Measurements from ENCODE around the gene TIAM1.

Gene TIAM1

DNA sequence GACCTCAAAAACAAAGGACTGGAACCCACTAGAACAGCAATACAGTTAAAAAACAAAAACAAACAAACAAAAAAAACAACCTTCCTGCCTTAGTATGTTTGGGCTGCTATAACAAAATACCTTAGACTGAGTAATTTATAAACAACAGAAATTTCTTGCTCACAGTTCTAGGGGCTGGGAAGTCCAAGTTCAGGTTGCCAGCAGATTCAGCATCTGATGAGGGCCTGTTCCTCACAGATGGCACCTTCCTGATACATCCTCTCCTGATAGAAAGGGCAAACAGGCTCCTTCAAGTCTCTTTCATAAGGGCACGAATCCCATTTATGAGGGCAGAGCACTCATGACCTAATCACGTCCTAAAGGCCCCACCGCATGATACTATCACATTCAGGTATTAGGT is 55.9 kb downstream of the TIAM1 start:
- Histone ChIP-seq H3K9me3 (ENCODE audit: control insufficient read depth in 2 of 2, low read length in 2 of 2) (no peaks in the 10 kb centered on the region), H3K36me3 (ENCODE audit: control insufficient read depth in 2 of 2, insufficient read depth in 2 of 2, low read length in 2 of 2) (no peaks in the 10 kb centered on the region), H3K9ac (ENCODE audit: low read length in 2 of 2) (no peak overlapping the region), H3K27ac (ENCODE audit: low read length) (no peak overlapping the region), H3K4me3 (ENCODE audit: low read length in 2 of 2) (no peak overlapping the region), H3K4me1 (ENCODE audit: control insufficient read depth, insufficient read depth, low read length) (no peaks in the 10 kb centered on the region), H3K27me3 (ENCODE audit: control insufficient read depth in 1 of 2, insufficient read depth in 2 of 2, low read length in 2 of 2) (no peaks in the 10 kb centered on the region)

DNA sequence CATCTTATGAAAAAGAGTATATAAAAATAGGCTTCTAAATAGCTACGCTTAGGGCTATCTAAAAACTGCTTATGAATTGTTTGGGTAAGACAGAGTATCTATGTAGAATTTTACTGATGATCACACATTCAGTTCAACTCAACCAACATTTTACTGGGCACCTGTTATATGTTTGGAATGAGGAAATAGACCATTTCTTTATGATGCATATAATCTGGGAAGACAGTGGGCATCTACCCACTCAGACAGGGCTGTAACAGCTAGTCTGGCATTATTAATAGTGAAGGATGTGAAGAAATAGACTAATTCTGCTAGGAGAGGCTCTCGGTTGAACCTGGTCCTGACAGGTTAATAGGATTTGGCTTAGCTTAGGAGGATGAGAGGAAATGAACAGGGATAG is 56.9 kb downstream of the TIAM1 start:
- Histone ChIP-seq H3K9ac (ENCODE audit: low read length in 2 of 2) (no peak overlapping the region), H3K4me1 (ENCODE audit: control insufficient read depth, insufficient read depth, low read length) (no peaks in the 10 kb centered on the region), H3K27me3 (ENCODE audit: control insufficient read depth in 1 of 2, insufficient read depth in 2 of 2, low read length in 2 of 2) (no peaks in the 10 kb centered on the region), H3K4me3 (ENCODE audit: low read length in 2 of 2) (no peak overlapping the region), H3K27ac (ENCODE audit: low read length) (no peak overlapping the region), H3K9me3 (ENCODE audit: control insufficient read depth in 2 of 2, low read length in 2 of 2) (peaks cover 0 to 2% of the 10 kb centered on the region in 2 donors), H3K36me3 (ENCODE audit: control insufficient read depth in 2 of 2, insufficient read depth in 2 of 2, low read length in 2 of 2) (no peaks in the 10 kb centered on the region)

DNA sequence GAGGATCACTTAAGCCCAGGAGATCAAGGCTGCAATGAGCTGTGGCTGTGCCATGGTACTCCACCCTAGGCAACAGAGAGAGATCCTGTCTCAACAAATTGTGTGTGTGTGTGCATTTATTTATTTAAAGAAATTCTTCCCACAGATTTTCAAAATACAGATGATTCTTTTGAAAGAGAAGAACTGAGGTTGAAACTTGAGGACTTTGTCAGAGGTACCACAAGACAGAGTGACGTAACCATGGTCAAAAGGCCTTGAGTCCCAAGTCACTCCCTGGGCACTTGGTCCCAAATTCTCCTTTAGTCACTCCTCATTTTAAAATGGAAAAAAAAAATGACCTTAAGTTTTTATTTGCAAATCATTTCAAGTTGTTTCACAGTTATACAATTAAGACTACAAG is 57.4 kb downstream of the TIAM1 start:
- no peak overlapping the region for H3K27ac ChIP-seq (ENCODE audit: low read length)
- H3K27me3 ChIP-seq (ENCODE audit: control insufficient read depth in 1 of 2, insufficient read depth in 2 of 2, low read length in 2 of 2): no peaks in the 10 kb centered on the region
- no peaks in the 10 kb centered on the region for H3K4me1 ChIP-seq (ENCODE audit: control insufficient read depth, insufficient read depth, low read length)
- no peaks in the 10 kb centered on the region for H3K36me3 ChIP-seq (ENCODE audit: control insufficient read depth in 2 of 2, insufficient read depth in 2 of 2, low read length in 2 of 2)
- H3K9me3 ChIP-seq (ENCODE audit: control insufficient read depth in 2 of 2, low read length in 2 of 2): peaks cover 0 to 2% of the 10 kb centered on the region in 2 donors
- H3K9ac ChIP-seq (ENCODE audit: low read length in 2 of 2): no peak overlapping the region
- H3K4me3 ChIP-seq (ENCODE audit: low read length in 2 of 2): no peak overlapping the region

DNA sequence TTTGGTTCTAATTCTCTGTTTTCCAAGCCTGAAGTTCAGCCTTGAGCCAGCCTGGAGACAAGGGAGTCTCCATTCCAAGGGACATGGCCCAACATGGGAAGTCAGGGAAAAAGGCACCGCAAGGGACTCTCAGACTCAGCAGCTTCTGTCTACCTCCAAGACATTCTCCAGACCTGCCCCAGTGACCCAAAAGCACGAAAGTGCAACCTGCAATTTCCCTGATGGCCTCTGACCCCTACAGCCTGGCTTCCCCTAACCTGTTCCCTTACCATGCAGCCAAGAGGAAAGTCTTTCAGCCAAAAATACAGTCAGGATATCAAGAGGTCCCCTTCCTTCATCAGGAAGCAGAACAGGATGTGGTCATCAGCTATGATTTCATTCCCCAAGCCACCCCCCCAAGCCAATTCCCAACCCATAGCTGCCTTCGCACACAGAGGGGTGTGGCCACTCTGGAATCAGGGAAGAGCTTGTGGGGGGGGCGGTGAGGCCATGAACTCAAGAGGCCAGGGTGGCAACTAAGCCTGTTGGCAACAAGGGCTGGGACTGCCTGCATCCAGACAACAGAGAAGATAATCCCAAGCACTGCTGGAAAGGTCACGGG is 59.2 kb downstream of the TIAM1 start:
- Histone ChIP-seq H3K27ac (ENCODE audit: low read length) (no peak overlapping the region), H3K4me1 (ENCODE audit: control insufficient read depth, insufficient read depth, low read length) (no peaks in the 10 kb centered on the region), H3K4me3 (ENCODE audit: low read length in 2 of 2) (no peak overlapping the region)

DNA sequence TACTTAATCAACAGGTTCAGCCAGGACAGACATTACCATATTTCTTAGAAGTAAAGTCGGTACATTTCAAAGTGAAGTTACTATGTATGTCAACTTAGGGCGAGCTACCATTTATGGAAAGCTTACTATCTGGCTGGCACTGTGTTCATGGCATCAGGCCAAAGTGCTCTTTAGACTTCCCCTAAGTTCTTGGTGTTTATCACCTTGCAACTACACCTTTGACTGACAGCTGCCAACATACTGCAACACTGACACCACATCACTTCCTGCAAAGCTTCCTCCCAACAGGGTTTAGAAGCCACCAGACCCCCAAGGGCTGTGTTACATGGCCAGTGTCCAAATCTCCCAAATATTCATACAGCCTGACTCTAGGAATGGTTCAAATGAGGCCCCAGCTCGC is 61.0 kb downstream of the TIAM1 start:
- Histone ChIP-seq H3K36me3 (ENCODE audit: control insufficient read depth in 2 of 2, insufficient read depth in 2 of 2, low read length in 2 of 2) (no peaks in the 10 kb centered on the region), H3K27ac (ENCODE audit: low read length) (no peak overlapping the region), H3K9ac (ENCODE audit: low read length in 2 of 2) (no peak overlapping the region), H3K27me3 (ENCODE audit: control insufficient read depth in 1 of 2, insufficient read depth in 2 of 2, low read length in 2 of 2) (no peaks in the 10 kb centered on the region), H3K4me1 (ENCODE audit: control insufficient read depth, insufficient read depth, low read length) (no peaks in the 10 kb centered on the region), H3K9me3 (ENCODE audit: control insufficient read depth in 2 of 2, low read length in 2 of 2) (peaks cover 2% of the 10 kb centered on the region in 2 donors), H3K4me3 (ENCODE audit: low read length in 2 of 2) (no peak overlapping the region)

More for the DNA sequence above, 59.2 kb downstream of the TIAM1 start:
- H3K36me3 ChIP-seq (ENCODE audit: control insufficient read depth in 2 of 2, insufficient read depth in 2 of 2, low read length in 2 of 2): no peaks in the 10 kb centered on the region
- no peak overlapping the region for H3K9ac ChIP-seq (ENCODE audit: low read length in 2 of 2)
- H3K9me3 ChIP-seq (ENCODE audit: control insufficient read depth in 2 of 2, low read length in 2 of 2): peaks cover under 1 to 2% of the 10 kb centered on the region in 2 donors
- no peaks in the 10 kb centered on the region for H3K27me3 ChIP-seq (ENCODE audit: control insufficient read depth in 1 of 2, insufficient read depth in 2 of 2, low read length in 2 of 2)

DNA sequence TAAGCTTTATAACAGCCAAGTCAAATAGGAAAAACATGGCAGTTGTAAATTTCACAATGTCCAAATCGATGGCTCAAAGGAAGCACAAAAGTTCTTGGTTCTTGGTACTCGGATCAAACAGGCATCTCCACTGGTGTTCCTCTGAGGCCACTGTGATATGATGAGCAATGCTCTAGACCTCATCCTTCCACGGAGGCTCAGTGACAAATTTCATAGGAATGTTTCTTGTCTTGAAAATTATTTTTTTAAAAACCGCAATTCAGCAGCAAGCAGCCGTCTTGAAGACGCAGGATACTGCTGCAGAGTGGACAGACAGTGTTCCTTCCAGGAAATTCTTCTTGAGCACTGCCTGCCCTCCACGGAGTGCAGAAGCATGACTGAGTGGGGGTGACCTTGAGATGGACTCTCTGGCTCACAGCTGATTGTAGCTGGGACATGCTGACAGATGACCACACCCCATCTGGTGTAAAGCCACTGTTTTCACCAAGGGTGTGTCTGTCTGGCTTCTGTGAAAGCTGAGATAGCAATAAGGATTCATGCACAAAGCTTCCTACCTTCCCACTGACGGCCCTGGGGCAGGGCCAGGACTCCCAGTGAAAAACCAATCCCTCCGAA is 61.9 kb downstream of the TIAM1 start:
- no peaks in the 10 kb centered on the region for H3K27me3 ChIP-seq (ENCODE audit: control insufficient read depth in 1 of 2, insufficient read depth in 2 of 2, low read length in 2 of 2)
- H3K4me1 ChIP-seq (ENCODE audit: control insufficient read depth, insufficient read depth, low read length): no peaks in the 10 kb centered on the region
- peaks cover 2% of the 10 kb centered on the region in 2 donors for H3K9me3 ChIP-seq (ENCODE audit: control insufficient read depth in 2 of 2, low read length in 2 of 2)
- no peak overlapping the region for H3K4me3 ChIP-seq (ENCODE audit: low read length in 2 of 2)
- no peak overlapping the region for H3K9ac ChIP-seq (ENCODE audit: low read length in 2 of 2)
- H3K36me3 ChIP-seq (ENCODE audit: control insufficient read depth in 2 of 2, insufficient read depth in 2 of 2, low read length in 2 of 2): no peaks in the 10 kb centered on the region
- no peak overlapping the region for H3K27ac ChIP-seq (ENCODE audit: low read length)

DNA sequence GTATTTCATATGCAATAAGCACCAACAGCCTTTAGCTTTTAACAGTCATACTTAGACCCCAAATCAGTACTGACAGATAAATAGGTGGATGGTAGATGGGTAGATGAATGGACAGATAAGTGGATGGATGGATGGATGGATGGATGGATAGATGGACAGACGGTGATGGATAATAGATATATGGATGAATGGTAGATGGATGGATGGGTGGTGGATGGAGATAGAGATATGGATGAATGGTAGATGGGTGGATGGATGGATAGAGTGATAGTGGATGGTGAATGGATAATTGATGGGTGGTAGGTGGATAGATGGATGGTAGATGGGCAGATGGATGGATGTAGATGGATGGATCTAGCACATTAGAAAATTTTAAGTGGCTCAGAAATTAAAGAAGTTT is 62.5 kb downstream of the TIAM1 start:
- Histone ChIP-seq H3K27me3 (ENCODE audit: control insufficient read depth in 1 of 2, insufficient read depth in 2 of 2, low read length in 2 of 2) (no peaks in the 10 kb centered on the region), H3K4me1 (ENCODE audit: control insufficient read depth, insufficient read depth, low read length) (no peaks in the 10 kb centered on the region), H3K36me3 (ENCODE audit: control insufficient read depth in 2 of 2, insufficient read depth in 2 of 2, low read length in 2 of 2) (no peaks in the 10 kb centered on the region), H3K27ac (ENCODE audit: low read length) (no peak overlapping the region), H3K9ac (ENCODE audit: low read length in 2 of 2) (no peak overlapping the region), H3K9me3 (ENCODE audit: control insufficient read depth in 2 of 2, low read length in 2 of 2) (peaks cover 2% of the 10 kb centered on the region in 2 donors), H3K4me3 (ENCODE audit: low read length in 2 of 2) (no peak overlapping the region)

DNA sequence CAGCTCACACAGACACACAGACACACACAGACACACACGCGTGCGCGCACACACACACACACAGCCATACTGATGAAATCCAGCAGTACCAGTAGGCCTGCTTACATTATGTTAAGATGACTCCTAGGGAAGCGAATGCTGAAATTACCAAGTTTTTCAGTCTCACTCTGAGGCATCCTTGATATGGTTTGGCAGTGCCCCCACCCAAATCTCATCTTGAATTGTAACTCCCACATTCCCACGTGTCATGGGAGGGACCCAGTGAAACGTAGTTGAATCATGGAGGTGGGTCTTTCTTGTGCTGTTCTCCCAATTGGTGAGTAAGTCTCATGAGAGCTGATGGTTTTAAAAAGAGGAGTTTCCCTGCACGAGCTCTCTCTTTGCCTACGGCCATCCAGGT is 64.1 kb downstream of the TIAM1 start:
- Histone ChIP-seq H3K4me1 (ENCODE audit: control insufficient read depth, insufficient read depth, low read length) (no peaks in the 10 kb centered on the region), H3K9ac (ENCODE audit: low read length in 2 of 2) (no peak overlapping the region), H3K9me3 (ENCODE audit: control insufficient read depth in 2 of 2, low read length in 2 of 2) (peaks cover 2% of the 10 kb centered on the region in 2 donors), H3K27me3 (ENCODE audit: control insufficient read depth in 1 of 2, insufficient read depth in 2 of 2, low read length in 2 of 2) (no peaks in the 10 kb centered on the region), H3K4me3 (ENCODE audit: low read length in 2 of 2) (no peak overlapping the region), H3K36me3 (ENCODE audit: control insufficient read depth in 2 of 2, insufficient read depth in 2 of 2, low read length in 2 of 2) (no peaks in the 10 kb centered on the region), H3K27ac (ENCODE audit: low read length) (no peak overlapping the region)

DNA sequence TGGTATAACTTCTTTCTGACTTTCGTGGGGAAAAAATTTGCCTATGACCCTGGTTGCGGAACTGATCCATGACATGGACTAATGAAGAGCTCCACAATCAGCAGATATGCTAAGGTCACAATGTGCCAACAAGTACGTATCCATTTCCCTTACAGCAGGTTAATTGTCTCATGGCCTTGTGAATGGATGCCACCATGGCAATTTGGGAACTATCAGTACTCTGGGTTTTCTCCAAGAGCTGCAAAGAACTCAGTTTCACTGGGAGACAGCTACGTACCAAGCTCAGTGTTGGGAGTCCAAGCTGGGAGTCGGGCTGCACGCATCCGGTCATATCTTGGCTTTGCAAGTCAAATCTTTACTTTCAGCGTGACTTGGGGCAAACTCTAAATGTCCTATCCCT is 64.8 kb downstream of the TIAM1 start:
- Histone ChIP-seq H3K4me1 (ENCODE audit: control insufficient read depth, insufficient read depth, low read length) (no peaks in the 10 kb centered on the region), H3K9ac (ENCODE audit: low read length in 2 of 2) (no peak overlapping the region), H3K4me3 (ENCODE audit: low read length in 2 of 2) (no peak overlapping the region), H3K27me3 (ENCODE audit: control insufficient read depth in 1 of 2, insufficient read depth in 2 of 2, low read length in 2 of 2) (no peaks in the 10 kb centered on the region), H3K36me3 (ENCODE audit: control insufficient read depth in 2 of 2, insufficient read depth in 2 of 2, low read length in 2 of 2) (no peaks in the 10 kb centered on the region), H3K9me3 (ENCODE audit: control insufficient read depth in 2 of 2, low read length in 2 of 2) (peaks cover 2% of the 10 kb centered on the region in 2 donors), H3K27ac (ENCODE audit: low read length) (no peak overlapping the region)

DNA sequence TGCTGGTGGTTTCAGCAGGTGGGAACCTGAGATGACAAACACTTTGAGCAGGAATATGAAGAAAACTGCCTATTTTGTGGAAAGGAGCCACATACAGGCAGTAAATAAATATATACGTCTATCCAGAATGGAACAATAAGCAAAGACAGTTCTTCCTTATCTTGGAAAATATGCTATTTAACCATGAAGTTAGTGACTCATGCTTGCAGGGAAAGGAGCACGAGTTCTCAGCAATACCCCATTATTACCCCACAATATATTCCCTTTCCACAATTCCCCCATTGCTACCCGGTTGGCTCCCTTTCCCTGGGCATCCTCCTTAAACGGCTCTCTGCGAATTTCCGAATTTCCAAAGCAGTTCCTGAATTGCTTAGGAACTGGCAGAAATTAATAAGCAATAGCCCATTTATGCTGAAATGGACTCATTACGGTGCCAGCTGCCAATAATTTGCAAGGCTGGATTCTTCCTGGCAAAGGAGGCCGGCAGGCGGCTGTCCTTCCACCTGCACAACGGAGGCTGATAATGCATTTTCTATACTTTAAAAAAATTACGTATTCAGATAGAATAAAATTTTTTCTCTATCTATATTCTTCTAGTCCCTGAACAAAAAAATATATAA is 65.4 kb downstream of the TIAM1 start:
- no peak overlapping the region for H3K9ac ChIP-seq (ENCODE audit: low read length in 2 of 2)
- no peaks in the 10 kb centered on the region for H3K27me3 ChIP-seq (ENCODE audit: control insufficient read depth in 1 of 2, insufficient read depth in 2 of 2, low read length in 2 of 2)
- H3K36me3 ChIP-seq (ENCODE audit: control insufficient read depth in 2 of 2, insufficient read depth in 2 of 2, low read length in 2 of 2): no peaks in the 10 kb centered on the region
- no peak overlapping the region for H3K27ac ChIP-seq (ENCODE audit: low read length)
- no peaks in the 10 kb centered on the region for H3K4me1 ChIP-seq (ENCODE audit: control insufficient read depth, insufficient read depth, low read length)
- peaks cover 2% of the 10 kb centered on the region in 2 donors for H3K9me3 ChIP-seq (ENCODE audit: control insufficient read depth in 2 of 2, low read length in 2 of 2)
- H3K4me3 ChIP-seq (ENCODE audit: low read length in 2 of 2): no peak overlapping the region

DNA sequence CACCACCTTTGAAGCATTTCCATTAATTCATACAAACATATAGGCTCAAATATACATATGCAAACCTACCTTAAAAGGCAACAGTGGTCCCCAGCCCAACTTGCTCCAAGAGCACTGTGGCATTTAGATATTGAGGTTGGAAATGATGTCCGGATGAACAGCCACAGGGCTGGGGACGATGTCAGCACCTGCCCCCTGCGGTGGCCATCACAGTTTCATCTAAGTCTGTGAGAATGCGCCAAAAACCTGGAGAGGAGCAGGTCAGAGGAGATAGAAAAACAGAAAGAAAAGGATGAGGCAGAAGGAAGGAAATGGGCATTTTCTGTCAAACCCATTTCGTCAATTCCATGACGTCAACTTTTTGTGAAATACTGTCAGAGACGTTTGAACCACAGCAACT is 67.4 kb downstream of the TIAM1 start:
- no peaks in the 10 kb centered on the region for H3K36me3 ChIP-seq (ENCODE audit: control insufficient read depth in 2 of 2, insufficient read depth in 2 of 2, low read length in 2 of 2)
- no peaks in the 10 kb centered on the region for H3K4me1 ChIP-seq (ENCODE audit: control insufficient read depth, insufficient read depth, low read length)
- H3K27ac ChIP-seq (ENCODE audit: low read length): no peak overlapping the region
- H3K9me3 ChIP-seq (ENCODE audit: control insufficient read depth in 2 of 2, low read length in 2 of 2): peaks cover 0 to 2% of the 10 kb centered on the region in 2 donors
- no peak overlapping the region for H3K4me3 ChIP-seq (ENCODE audit: low read length in 2 of 2)
- no peak overlapping the region for H3K9ac ChIP-seq (ENCODE audit: low read length in 2 of 2)
- no peaks in the 10 kb centered on the region for H3K27me3 ChIP-seq (ENCODE audit: control insufficient read depth in 1 of 2, insufficient read depth in 2 of 2, low read length in 2 of 2)
